ENCODE measurements around the gene NALF2. TPM values are rescaled to one million over a fixed set of nuclear protein-coding genes. Genes with fewer than 3 reads are reported as not detected.

NALF2 gene
- total RNA-seq, 1 experiment from 2014 or later = 4.7 TPM

GRCh38 chrX:69539437-69539836 is 35.3 kb downstream of the NALF2 start:
- Mint-ChIP-seq H3K27ac (ENCODE audit: low read depth, unreplicated experiment) (no peak overlapping the region), H3K9me3 (ENCODE audit: unreplicated experiment) (no peaks in the 10 kb centered on the region), H3K27me3 (ENCODE audit: insufficient read depth, unreplicated experiment) (peaks cover 26% of the 10 kb centered on the region), H3K36me3 (ENCODE audit: insufficient read depth, unreplicated experiment) (no peaks in the 10 kb centered on the region), H3K4me1 (ENCODE audit: insufficient read depth, unreplicated experiment) (no peaks in the 10 kb centered on the region), H3K4me3 (ENCODE audit: unreplicated experiment) (no peak overlapping the region)
- TF ChIP-seq, protein P1, sequence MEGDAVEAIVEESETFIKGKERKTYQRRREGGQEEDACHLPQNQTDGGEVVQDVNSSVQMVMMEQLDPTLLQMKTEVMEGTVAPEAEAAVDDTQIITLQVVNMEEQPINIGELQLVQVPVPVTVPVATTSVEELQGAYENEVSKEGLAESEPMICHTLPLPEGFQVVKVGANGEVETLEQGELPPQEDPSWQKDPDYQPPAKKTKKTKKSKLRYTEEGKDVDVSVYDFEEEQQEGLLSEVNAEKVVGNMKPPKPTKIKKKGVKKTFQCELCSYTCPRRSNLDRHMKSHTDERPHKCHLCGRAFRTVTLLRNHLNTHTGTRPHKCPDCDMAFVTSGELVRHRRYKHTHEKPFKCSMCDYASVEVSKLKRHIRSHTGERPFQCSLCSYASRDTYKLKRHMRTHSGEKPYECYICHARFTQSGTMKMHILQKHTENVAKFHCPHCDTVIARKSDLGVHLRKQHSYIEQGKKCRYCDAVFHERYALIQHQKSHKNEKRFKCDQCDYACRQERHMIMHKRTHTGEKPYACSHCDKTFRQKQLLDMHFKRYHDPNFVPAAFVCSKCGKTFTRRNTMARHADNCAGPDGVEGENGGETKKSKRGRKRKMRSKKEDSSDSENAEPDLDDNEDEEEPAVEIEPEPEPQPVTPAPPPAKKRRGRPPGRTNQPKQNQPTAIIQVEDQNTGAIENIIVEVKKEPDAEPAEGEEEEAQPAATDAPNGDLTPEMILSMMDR (IDR thresholded peaks at IDR 0.05; ENCODE audit: unreplicated experiment) = no peak
- ChIA-PET CTCF (interaction anchor here (1.1 to 8.3 kb wide), 9 partner anchors 23 to 593 kb away, joined by 3 to 109 read pairs (median 6); partner anchors contain the start of gene EDA), POLR2A (no interaction called here)
- DNase-seq (ENCODE audit: unreplicated experiment) = no peak
- no TSS peak for BruUV-seq (replicated peaks)
- intact Hi-C loops (cut with micrococcal nuclease) = loop anchor here (5.0 kb wide), 1 partner anchor 558 kb away; no protein-coding TSS in a partner anchor

DNA sequence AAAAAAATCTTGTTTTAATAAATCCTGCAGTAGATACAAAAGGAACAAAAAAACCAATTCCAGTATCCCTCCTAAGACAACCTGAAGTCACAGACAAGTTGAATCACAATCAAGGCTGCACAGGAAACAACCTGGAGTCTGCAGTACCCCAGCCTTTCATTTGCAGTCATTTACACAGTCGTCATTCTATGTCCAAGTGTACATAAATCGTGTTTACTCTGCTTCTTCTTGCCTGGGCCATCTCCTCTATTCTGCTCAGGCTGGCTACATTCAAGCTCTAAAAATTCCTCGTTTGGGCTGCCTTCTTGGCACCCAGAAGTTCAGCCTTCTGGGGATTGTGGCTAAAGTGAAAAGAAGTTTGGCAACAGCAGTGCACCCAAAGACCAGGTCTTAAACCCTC is 37.8 kb downstream of the NALF2 start:
- H3K36me3 Mint-ChIP-seq (ENCODE audit: insufficient read depth, unreplicated experiment) = no peaks in the 10 kb centered on the region
- no TSS peak for BruUV-seq (replicated peaks)
- no peak overlapping the region for H3K27ac Mint-ChIP-seq (ENCODE audit: low read depth, unreplicated experiment)
- DNase-seq (ENCODE audit: unreplicated experiment) = no peak
- peaks cover 28% of the 10 kb centered on the region for H3K27me3 Mint-ChIP-seq (ENCODE audit: insufficient read depth, unreplicated experiment)
- no peaks in the 10 kb centered on the region for H3K4me1 Mint-ChIP-seq (ENCODE audit: insufficient read depth, unreplicated experiment)
- H3K4me3 Mint-ChIP-seq (ENCODE audit: unreplicated experiment) = no peak overlapping the region
- intact Hi-C loops (cut with micrococcal nuclease) = no loop called here
- CTCF ChIA-PET = interaction anchor here (1.9 to 2.0 kb wide), 2 partner anchors 76 to 555 kb away, joined by 6 to 11 read pairs; no protein-coding TSS in a partner anchor
- POLR2A ChIA-PET = no interaction called here
- TF ChIP-seq, protein P1 (IDR thresholded peaks at IDR 0.05; ENCODE audit: unreplicated experiment) = no peak
- peaks cover 14% of the 10 kb centered on the region for H3K9me3 Mint-ChIP-seq (ENCODE audit: unreplicated experiment)

DNA sequence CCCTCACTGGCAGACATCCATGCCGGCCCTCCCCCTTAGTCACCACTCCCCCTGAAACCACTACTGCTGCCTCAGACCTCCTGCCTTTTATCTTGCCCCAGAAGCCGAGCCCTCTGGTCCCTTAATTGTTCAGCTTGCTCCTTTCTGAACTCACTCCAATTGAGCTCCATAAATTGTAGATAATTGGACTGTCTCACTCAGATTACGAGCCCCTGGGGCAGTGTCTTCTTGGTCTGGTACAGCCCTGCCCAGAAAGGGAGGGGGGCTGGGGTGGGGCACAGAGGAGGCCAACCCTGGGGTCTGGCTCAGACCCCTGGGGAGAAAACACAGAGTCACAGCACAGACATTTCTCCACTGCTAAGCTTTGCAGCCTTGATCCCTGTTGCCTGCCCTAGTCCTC is 39.4 kb downstream of the NALF2 start:
- BruUV-seq (replicated peaks) = no TSS peak
- no peaks in the 10 kb centered on the region for H3K36me3 Mint-ChIP-seq (ENCODE audit: insufficient read depth, unreplicated experiment)
- no peak overlapping the region for H3K27ac Mint-ChIP-seq (ENCODE audit: low read depth, unreplicated experiment)
- no peak overlapping the region for H3K4me3 Mint-ChIP-seq (ENCODE audit: unreplicated experiment)
- H3K27me3 Mint-ChIP-seq (ENCODE audit: insufficient read depth, unreplicated experiment) = peaks cover 27% of the 10 kb centered on the region
- H3K4me1 Mint-ChIP-seq (ENCODE audit: insufficient read depth, unreplicated experiment) = no peaks in the 10 kb centered on the region
- DNase-seq (ENCODE audit: unreplicated experiment) = no peak
- POLR2A ChIA-PET = no interaction called here
- TF ChIP-seq, protein P1 (IDR thresholded peaks at IDR 0.05; ENCODE audit: unreplicated experiment) = no peak
- CTCF ChIA-PET = interaction anchor here (0.5 to 2.0 kb wide), 4 partner anchors 10 to 554 kb away, joined by 3 to 11 read pairs (median 5); no protein-coding TSS in a partner anchor
- peaks cover 24% of the 10 kb centered on the region for H3K9me3 Mint-ChIP-seq (ENCODE audit: unreplicated experiment)
- intact Hi-C loops (cut with micrococcal nuclease) = no loop called here

GRCh38 chrX:69546417-69546816 is 42.3 kb downstream of the NALF2 start:
- H3K27me3 Mint-ChIP-seq (ENCODE audit: insufficient read depth, unreplicated experiment) = peaks cover 32% of the 10 kb centered on the region
- BruUV-seq (replicated peaks) = no TSS peak

More at GRCh38 chrX:69546417-69546816, 42.3 kb downstream of the NALF2 start:
- no peak for DNase-seq (ENCODE audit: unreplicated experiment)
- TF ChIP-seq, protein P1 (IDR thresholded peaks at IDR 0.05; ENCODE audit: unreplicated experiment) = no peak
- intact Hi-C loops (cut with micrococcal nuclease) = no loop called here
- Mint-ChIP-seq H3K4me3 (ENCODE audit: unreplicated experiment) (no peak overlapping the region), H3K27ac (ENCODE audit: low read depth, unreplicated experiment) (no peak overlapping the region), H3K4me1 (ENCODE audit: insufficient read depth, unreplicated experiment) (no peaks in the 10 kb centered on the region), H3K9me3 (ENCODE audit: unreplicated experiment) (peaks cover 25% of the 10 kb centered on the region), H3K36me3 (ENCODE audit: insufficient read depth, unreplicated experiment) (no peaks in the 10 kb centered on the region)
- POLR2A ChIA-PET = interaction anchor here (0.6 kb wide), 1 partner anchor 17 kb away, joined by 6 read pairs; no protein-coding TSS in a partner anchor
- CTCF ChIA-PET = interaction anchor here (0.8 to 2.3 kb wide), 2 partner anchors 72 to 551 kb away, joined by 3 to 9 read pairs; no protein-coding TSS in a partner anchor
